Activated CD8-positive, alpha-beta memory T cell treated with anti-CD3 and anti-CD28 coated beads, Interleukin-2, amount 50 U/mL, for 1 hour (primary cell): ENCODE data around the gene OGT.
"Not testable (repeated sequence)": the region's sequence is repeated elsewhere in the genome, so short reads cannot be mapped to it uniquely, and the experiment has no call there.

Experiments used
- DNase-seq: peaks from one replicate; pipeline ENCODE4 v3.0.0-alpha.2; 2020; ENCODE audit errors: extremely low read depth

Gene OGT

GRCh38 chrX:71532753-71533425 is at the start of gene OGT:
Gene OGT (plus strand): TSS chrX:71533104. CDS start chrX:71533300, 196 bp downstream.
- peak; percentile 90 for DNase-seq

- DNase-seq, result no peak
Measured at GRCh38 chrX:71487814-71488213, 45.1 kb upstream of the OGT start.

- no peak for DNase-seq
Measured at GRCh38 chrX:71489540-71489939, 43.4 kb upstream of the OGT start.

- DNase-seq, result no peak
Measured at GRCh38 chrX:71492231-71493065, 40.5 kb upstream of the OGT start.

- no peak for DNase-seq
Measured at GRCh38 chrX:71493111-71493613, 39.7 kb upstream of the OGT start.

GRCh38 chrX:71495979-71496378 is 36.9 kb upstream of the OGT start:
- DNase-seq, result not testable (repeated sequence)

- no peak for DNase-seq
Measured at GRCh38 chrX:71496476-71496875, 36.4 kb upstream of the OGT start.

- DNase-seq, result not testable (repeated sequence)
Measured at GRCh38 chrX:71502080-71502479, 30.8 kb upstream of the OGT start.

- no peak for DNase-seq
Measured at GRCh38 chrX:71504346-71504745, 28.6 kb upstream of the OGT start.

GRCh38 chrX:71509289-71509688 is 23.6 kb upstream of the OGT start:
- no peak for DNase-seq

- no peak for DNase-seq
Measured at GRCh38 chrX:71510161-71510560, 22.7 kb upstream of the OGT start.

- not testable (repeated sequence) for DNase-seq
Measured at GRCh38 chrX:71513731-71514130, 19.2 kb upstream of the OGT start.

- no peak for DNase-seq
Measured at GRCh38 chrX:71514367-71515037, 18.4 kb upstream of the OGT start.

- no peak for DNase-seq
Measured at GRCh38 chrX:71515038-71515396, 17.9 kb upstream of the OGT start.

GRCh38 chrX:71525316-71525715 is 7.6 kb upstream of the OGT start:
- DNase-seq, result no peak

- DNase-seq, result peak; percentile 59
Measured at GRCh38 chrX:71532078-71532752, 689 bp upstream of the OGT start.

- no peak for DNase-seq
Measured at GRCh38 chrX:71533516-71533850, 579 bp downstream of the OGT start.

GRCh38 chrX:71533851-71534561 is 1.1 kb downstream of the OGT start:
- no peak for DNase-seq

- DNase-seq, result no peak
Measured at GRCh38 chrX:71534773-71535544, 2.1 kb downstream of the OGT start.

- DNase-seq, result no peak
Measured at GRCh38 chrX:71536285-71536684, 3.4 kb downstream of the OGT start.

GRCh38 chrX:71537743-71538142 is 4.8 kb downstream of the OGT start:
- no peak for DNase-seq
